ENCODE results near the gene ESCO1. TPM values are rescaled to one million over a fixed set of nuclear protein-coding genes. Genes with fewer than 3 reads are reported as not detected.

Gene ESCO1
- total and polyA plus RNA-seq, 2 of the 13 experiments (the other 11 are each of a cell fraction or from before 2014, with no cell fraction given), result 6.3 to 19.4 TPM

GRCh38 chr18:21600526-21601410 is at the start of gene ESCO1 (continued):
- no peak for TF ChIP-seq ATF3 (CRISPR knock-in tag; IDR thresholded peaks at IDR 0.05)
- 0 out of 2 replicates have a peak, but pooled peaks have one; percentile 36 for TF ChIP-seq NFYC (CRISPR knock-in tag; IDR thresholded peaks at IDR 0.05)
- no peak for TF ChIP-seq ZNF251 (CRISPR knock-in tag; IDR thresholded peaks at IDR 0.05)
- TF ChIP-seq ZNF281 (CRISPR knock-in tag; IDR thresholded peaks at IDR 0.05; ENCODE audit: borderline replicate concordance), result 0 out of 2 replicates have a peak, but pooled peaks have one; percentile 32
- TF ChIP-seq GABPB1 (CRISPR knock-in tag; IDR thresholded peaks at IDR 0.05), result peak; percentile 96
- no peak; the same call in 1 of the 2 replicates for TF ChIP-seq GLMP (CRISPR knock-in tag; IDR thresholded peaks at IDR 0.05; ENCODE audit: borderline replicate concordance)
- TF ChIP-seq CAMTA2 (CRISPR knock-in tag; IDR thresholded peaks at IDR 0.05; ENCODE audit: borderline replicate concordance), result peak; percentile 22; the same call in 1 of the 2 replicates
- TF ChIP-seq RFX3 (CRISPR knock-in tag; IDR thresholded peaks at IDR 0.05), result no peak; the same call in 1 of the 2 replicates
- TF ChIP-seq TBX2 (CRISPR knock-in tag; IDR thresholded peaks at IDR 0.05; ENCODE audit: borderline replicate concordance), result peak; percentile 89
- peak; percentile 97 for TF ChIP-seq IRF9 (CRISPR knock-in tag; IDR thresholded peaks at IDR 0.05; ENCODE audit: borderline replicate concordance)
- peak; percentile 98 for TF ChIP-seq ZNF280D (CRISPR knock-in tag; IDR thresholded peaks at IDR 0.05)
- no peak for TF ChIP-seq ZNF24 (IDR thresholded peaks at IDR 0.05)
- TF ChIP-seq E2F5 (CRISPR knock-in tag; conservative IDR thresholded peaks at IDR 0.05), result no peak
